Retinal pigment epithelial cell (primary cell): ENCODE results near the gene RERE.

ENCODE experiments used
- DNase-seq: peaks from one replicate; pipeline ENCODE4 v3.0.0-alpha.2; 2010; ENCODE audit warnings: low read depth
- H3K4me3 ChIP-seq: 2 replicates; pipeline ENCODE4 v1.5.1; 2011; ENCODE audit warnings: mild to moderate bottlenecking, low read length, control low read depth, moderate library complexity
- CTCF ChIP-seq: conservative IDR thresholded peaks from 2 replicates; pipeline ENCODE4 v1.5.1; 2011; ENCODE audit warnings: low read depth, low read length, control low read depth, inconsistent platforms

RERE gene

GRCh38 chr1:8358241-8358896 lies 459.1 kb downstream of the RERE start:
- no peak overlapping the region for H3K4me3 ChIP-seq
- no peak for TF ChIP-seq CTCF
- DNase-seq: no peak

- no peak for DNase-seq
- TF ChIP-seq CTCF: no peak
- no peak overlapping the region for H3K4me3 ChIP-seq
Observed at GRCh38 chr1:8357329-8358101, 459.9 kb downstream of the RERE start.

GRCh38 chr1:8356256-8357209 lies 460.9 kb downstream of the RERE start:
- DNase-seq: no peak
- H3K4me3 ChIP-seq: no peak overlapping the region
- no peak for TF ChIP-seq CTCF

DNA sequence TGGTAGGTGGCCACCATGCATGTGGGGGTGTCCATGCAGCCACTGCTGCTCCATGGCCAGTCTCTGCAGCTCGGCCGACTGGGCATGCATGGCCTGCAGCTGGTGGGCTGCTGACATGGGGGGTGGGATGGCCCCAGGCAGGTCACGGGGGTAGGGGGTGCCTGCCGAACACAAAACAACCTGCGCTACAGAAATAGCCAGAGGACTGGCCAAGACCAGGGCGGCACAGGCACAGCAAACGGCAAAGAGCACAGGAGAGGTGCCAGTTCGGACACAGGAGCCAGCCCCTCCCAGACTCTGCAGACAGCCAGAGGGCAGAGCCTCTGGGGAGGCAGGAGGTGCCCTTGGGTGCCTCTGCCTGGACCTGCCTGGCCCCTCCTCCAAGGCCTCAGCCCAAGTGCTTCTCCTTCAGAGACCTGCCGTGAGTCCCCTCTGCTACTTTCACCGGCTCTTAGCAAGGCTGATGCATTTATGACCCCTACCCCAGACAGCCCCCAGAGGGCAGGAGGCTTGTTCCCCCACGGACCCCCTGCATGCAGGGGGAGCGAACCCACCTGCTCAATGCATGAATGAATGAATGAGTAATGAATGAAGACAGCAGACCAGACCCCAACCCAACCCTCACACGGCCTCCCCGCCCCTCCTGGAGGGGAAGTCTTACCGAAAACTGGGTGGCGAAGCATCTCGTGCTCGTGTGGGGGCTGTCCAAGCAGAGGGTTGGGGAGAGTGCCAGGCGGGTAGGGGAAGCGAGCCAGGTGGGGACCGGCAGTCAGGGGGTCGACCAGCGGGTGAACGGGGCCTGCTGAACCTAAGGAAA lies 461.8 kb downstream of the RERE start:
- H3K4me3 ChIP-seq: no peak overlapping the region
- TF ChIP-seq CTCF: no peak
- no peak for DNase-seq

DNA sequence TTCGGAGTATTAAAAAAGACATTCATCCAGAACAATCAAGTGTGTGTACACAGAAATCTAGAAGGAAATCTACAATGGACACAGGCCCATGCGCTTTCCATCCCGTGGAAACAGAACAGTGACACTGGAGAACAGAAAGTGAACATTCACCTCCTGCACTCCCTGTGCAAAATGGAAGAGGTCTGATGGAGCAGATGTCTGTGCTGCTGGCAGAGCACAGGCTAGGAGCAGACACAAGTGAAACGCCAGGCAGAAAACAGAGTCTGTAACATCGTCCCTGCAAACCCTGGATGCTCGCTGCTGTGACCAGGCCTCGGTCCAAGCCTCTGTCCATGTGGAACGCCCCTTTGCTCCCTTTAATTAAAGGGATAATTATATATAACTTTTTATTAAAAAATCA lies 463.4 kb downstream of the RERE start:
- DNase-seq: no peak
- no peak overlapping the region for H3K4me3 ChIP-seq
- no peak for TF ChIP-seq CTCF
